Mucosa of gallbladder (tissue), 1 donor: Measurements from ENCODE around the gene CWC25. TPM values are rescaled to one million over a fixed set of nuclear protein-coding genes. Genes with fewer than 3 reads are reported as not detected.
"Not testable (repeated sequence)": the region's sequence is repeated elsewhere in the genome, so short reads cannot be mapped to it uniquely, and the experiment has no call there.

Experiments
- DNase-seq: peaks from one replicate; pipeline ENCODE4 v3.0.0-alpha.2; 2020; ENCODE audit warnings: low spot score
- total RNA-seq: library from RNA; stranded (reverse); gene quantifications from one replicate; pipeline ENCODE4 v1.2.1, GENCODE V29; 2021
- donor health status: DM: no; HTN: no; CAD: no.

Gene CWC25
- total RNA-seq, 1 donor from 2014 or later: 19.3 TPM

GRCh38 chr17:38853292-38854219 lies 28.4 kb upstream of the CWC25 start, which contains the start of gene RPL23:
Gene RPL23, minus strand, starts transcription at chr17:38853721. Its CDS starts 11 bp downstream, at chr17:38853710.
- peak; percentile 97 for DNase-seq

- DNase-seq: no peak
Observed at GRCh38 chr17:38852771-38853291, 27.7 kb upstream of the CWC25 start.

GRCh38 chr17:38851434-38851833 lies 26.3 kb upstream of the CWC25 start:
- DNase-seq: no peak

GRCh38 chr17:38850374-38850773 lies 25.3 kb upstream of the CWC25 start:
- no peak for DNase-seq

GRCh38 chr17:38848939-38849605 lies 24.0 kb upstream of the CWC25 start:
- no peak for DNase-seq

GRCh38 chr17:38848557-38848891 lies 23.4 kb upstream of the CWC25 start:
- no peak for DNase-seq

GRCh38 chr17:38844261-38844757 lies 19.2 kb upstream of the CWC25 start:
- no peak for DNase-seq

- no peak for DNase-seq
Observed at GRCh38 chr17:38825762-38826247, 684 bp upstream of the CWC25 start.

- DNase-seq: no peak
Observed at GRCh38 chr17:38815576-38816193, 9.4 kb downstream of the CWC25 start.

- DNase-seq: no peak
Observed at GRCh38 chr17:38809828-38810227, 15.3 kb downstream of the CWC25 start.

- DNase-seq: no peak
Observed at GRCh38 chr17:38800237-38800760, 24.8 kb downstream of the CWC25 start.

- peak; percentile 94 for DNase-seq
Observed at GRCh38 chr17:38799501-38800236, 25.5 kb downstream of the CWC25 start, which contains the start of gene PIP4K2B. Gene PIP4K2B, minus strand, starts transcription at chr17:38799556. Its CDS starts 132 bp downstream, at chr17:38799424.

- DNase-seq: peak; percentile 35
Observed at GRCh38 chr17:38798614-38799500, 26.3 kb downstream of the CWC25 start.

GRCh38 chr17:38797828-38798227 lies 27.3 kb downstream of the CWC25 start:
- no peak for DNase-seq

GRCh38 chr17:38797158-38797490 lies 28.0 kb downstream of the CWC25 start:
- no peak for DNase-seq

GRCh38 chr17:38796451-38797157 lies 28.5 kb downstream of the CWC25 start:
- DNase-seq: no peak

GRCh38 chr17:38794221-38794620 lies 30.9 kb downstream of the CWC25 start:
- DNase-seq: no peak

GRCh38 chr17:38791162-38791561 lies 34.0 kb downstream of the CWC25 start:
- no peak for DNase-seq

GRCh38 chr17:38790148-38790707 lies 34.9 kb downstream of the CWC25 start:
- not testable (repeated sequence) for DNase-seq
